ENCODE results near the gene OSBPL5.

Gene OSBPL5

GRCh38 chr11:3148255-3148989 is 16.7 kb downstream of the OSBPL5 start:
- H3K27me3 ChIP-seq (replicated peaks in 2 of 5; ENCODE audit: control insufficient read depth in 4 of 5, insufficient read depth in 5 of 5, low read length in 4 of 5): no peaks in the 10 kb centered on the region
- DNase-seq: no peak
- no peak overlapping the region for H3K4me3 ChIP-seq (ENCODE audit: control insufficient read depth in 1 of 7, extremely low read depth in 1 of 7, insufficient read depth in 4 of 7, low read depth in 2 of 7, low read length in 6 of 7)
- H3K9me3 ChIP-seq (ENCODE audit: control extremely low read depth in 1 of 5, control insufficient read depth in 4 of 5, insufficient read depth in 2 of 5, low read depth in 1 of 5, low read length in 4 of 5): no peaks in the 10 kb centered on the region
- peaks cover 0 to 8% (median 6%) of the 10 kb centered on the region in 4 experiments for H3K4me1 ChIP-seq (ENCODE audit: control extremely low read depth in 1 of 4, control insufficient read depth in 4 of 4, insufficient read depth in 4 of 4, low read length in 3 of 4)
- CTCF ChIA-PET: interaction anchor here (1.0 to 1.4 kb wide), 2 partner anchors 11 to 15 kb away, joined by 3 read pairs; no protein-coding TSS in a partner anchor
- WGBS (ENCODE audit: insufficient coverage): 98% methylated on average over 13 of the region's 19 CpGs
- POLR2A ChIA-PET: no interaction called here
- H3K27ac ChIP-seq (ENCODE audit: insufficient read depth in 1 of 2, low read depth in 1 of 2, low read length in 2 of 2, poor library complexity in 1 of 2, severe bottlenecking in 2 of 2): no peak overlapping the region
- peaks cover 0 to 14% (median 0%) of the 10 kb centered on the region in 4 experiments for H3K36me3 ChIP-seq (ENCODE audit: control insufficient read depth in 4 of 4, insufficient read depth in 4 of 4, low read length in 3 of 4)

- Histone ChIP-seq H3K4me1 (ENCODE audit: control extremely low read depth in 1 of 4, control insufficient read depth in 4 of 4, insufficient read depth in 4 of 4, low read length in 3 of 4) (peaks cover 0 to 8% (median 6%) of the 10 kb centered on the region in 4 experiments), H3K36me3 (ENCODE audit: control insufficient read depth in 4 of 4, insufficient read depth in 4 of 4, low read length in 3 of 4) (peaks cover 0 to 16% (median 0%) of the 10 kb centered on the region in 4 experiments), H3K9me3 (ENCODE audit: control extremely low read depth in 1 of 5, control insufficient read depth in 4 of 5, insufficient read depth in 2 of 5, low read depth in 1 of 5, low read length in 4 of 5) (no peaks in the 10 kb centered on the region), H3K27ac (ENCODE audit: insufficient read depth in 1 of 2, low read depth in 1 of 2, low read length in 2 of 2, poor library complexity in 1 of 2, severe bottlenecking in 2 of 2) (no peak overlapping the region), H3K27me3 (replicated peaks in 2 of 5; ENCODE audit: control insufficient read depth in 4 of 5, insufficient read depth in 5 of 5, low read length in 4 of 5) (no peaks in the 10 kb centered on the region), H3K4me3 (ENCODE audit: control insufficient read depth in 1 of 7, extremely low read depth in 1 of 7, insufficient read depth in 4 of 7, low read depth in 2 of 7, low read length in 6 of 7) (no peak overlapping the region)
- ChIA-PET POLR2A (no interaction called here), CTCF (no interaction called here)
- no peak for DNase-seq
- WGBS (ENCODE audit: insufficient coverage): over 99% methylated on average over 21 of the region's 21 CpGs
Measured at GRCh38 chr11:3147626-3148025, 17.5 kb downstream of the OSBPL5 start.

- Histone ChIP-seq H3K27me3 (replicated peaks in 2 of 5; ENCODE audit: control insufficient read depth in 4 of 5, insufficient read depth in 5 of 5, low read length in 4 of 5) (no peaks in the 10 kb centered on the region), H3K4me1 (ENCODE audit: control extremely low read depth in 1 of 4, control insufficient read depth in 4 of 4, insufficient read depth in 4 of 4, low read length in 3 of 4) (peaks cover 0 to 8% (median 6%) of the 10 kb centered on the region in 4 experiments), H3K27ac (ENCODE audit: insufficient read depth in 1 of 2, low read depth in 1 of 2, low read length in 2 of 2, poor library complexity in 1 of 2, severe bottlenecking in 2 of 2) (no peak overlapping the region), H3K4me3 (ENCODE audit: control insufficient read depth in 1 of 7, extremely low read depth in 1 of 7, insufficient read depth in 4 of 7, low read depth in 2 of 7, low read length in 6 of 7) (no peak overlapping the region), H3K36me3 (ENCODE audit: control insufficient read depth in 4 of 4, insufficient read depth in 4 of 4, low read length in 3 of 4) (peaks cover 0 to 13% (median 0%) of the 10 kb centered on the region in 4 experiments), H3K9me3 (ENCODE audit: control extremely low read depth in 1 of 5, control insufficient read depth in 4 of 5, insufficient read depth in 2 of 5, low read depth in 1 of 5, low read length in 4 of 5) (no peaks in the 10 kb centered on the region)
- CTCF ChIA-PET: interaction anchor here (1.6 kb wide), 1 partner anchor 22 kb away, joined by 4 read pairs; no protein-coding TSS in a partner anchor
- 96% methylated on average over 16 of the region's 17 CpGs for WGBS (ENCODE audit: insufficient coverage)
- POLR2A ChIA-PET: no interaction called here
- DNase-seq: no peak
Measured at GRCh38 chr11:3147257-3147619, 17.9 kb downstream of the OSBPL5 start.

- Histone ChIP-seq H3K4me1 (ENCODE audit: control extremely low read depth in 1 of 4, control insufficient read depth in 4 of 4, insufficient read depth in 4 of 4, low read length in 3 of 4) (peaks cover 0 to 8% (median 6%) of the 10 kb centered on the region in 4 experiments), H3K36me3 (ENCODE audit: control insufficient read depth in 4 of 4, insufficient read depth in 4 of 4, low read length in 3 of 4) (peaks cover 0 to 10% (median 0%) of the 10 kb centered on the region in 4 experiments), H3K9me3 (ENCODE audit: control extremely low read depth in 1 of 5, control insufficient read depth in 4 of 5, insufficient read depth in 2 of 5, low read depth in 1 of 5, low read length in 4 of 5) (no peaks in the 10 kb centered on the region), H3K27ac (ENCODE audit: insufficient read depth in 1 of 2, low read depth in 1 of 2, low read length in 2 of 2, poor library complexity in 1 of 2, severe bottlenecking in 2 of 2) (no peak overlapping the region), H3K4me3 (ENCODE audit: control insufficient read depth in 1 of 7, extremely low read depth in 1 of 7, insufficient read depth in 4 of 7, low read depth in 2 of 7, low read length in 6 of 7) (no peak overlapping the region), H3K27me3 (replicated peaks in 2 of 5; ENCODE audit: control insufficient read depth in 4 of 5, insufficient read depth in 5 of 5, low read length in 4 of 5) (no peaks in the 10 kb centered on the region)
- POLR2A ChIA-PET: no interaction called here
- WGBS (ENCODE audit: insufficient coverage): 91% methylated on average over 13 of the region's 22 CpGs
- no peak for DNase-seq
- CTCF ChIA-PET: interaction anchor here (1.6 kb wide), 1 partner anchor 23 kb away, joined by 4 read pairs; no protein-coding TSS in a partner anchor
Measured at GRCh38 chr11:3146612-3147256, 18.4 kb downstream of the OSBPL5 start.

GRCh38 chr11:3145206-3145520 is 19.9 kb downstream of the OSBPL5 start:
- ChIA-PET POLR2A (no interaction called here), CTCF (no interaction called here)
- peaks cover 0 to 8% (median 6%) of the 10 kb centered on the region in 4 experiments for H3K4me1 ChIP-seq (ENCODE audit: control extremely low read depth in 1 of 4, control insufficient read depth in 4 of 4, insufficient read depth in 4 of 4, low read length in 3 of 4)
- no peak for DNase-seq
- no peak overlapping the region for H3K27ac ChIP-seq (ENCODE audit: insufficient read depth in 1 of 2, low read depth in 1 of 2, low read length in 2 of 2, poor library complexity in 1 of 2, severe bottlenecking in 2 of 2)
- 85% methylated on average over 5 of the region's 6 CpGs for WGBS (ENCODE audit: insufficient coverage)
- no peaks in the 10 kb centered on the region for H3K27me3 ChIP-seq (replicated peaks in 2 of 5; ENCODE audit: control insufficient read depth in 4 of 5, insufficient read depth in 5 of 5, low read length in 4 of 5)
- no peak overlapping the region for H3K4me3 ChIP-seq (ENCODE audit: control insufficient read depth in 1 of 7, extremely low read depth in 1 of 7, insufficient read depth in 4 of 7, low read depth in 2 of 7, low read length in 6 of 7)
- H3K9me3 ChIP-seq (ENCODE audit: control extremely low read depth in 1 of 5, control insufficient read depth in 4 of 5, insufficient read depth in 2 of 5, low read depth in 1 of 5, low read length in 4 of 5): no peaks in the 10 kb centered on the region
- H3K36me3 ChIP-seq (ENCODE audit: control insufficient read depth in 4 of 4, insufficient read depth in 4 of 4, low read length in 3 of 4): peaks cover 0 to 7% (median 0%) of the 10 kb centered on the region in 4 experiments

- no peak for DNase-seq
- Histone ChIP-seq H3K4me3 (ENCODE audit: control insufficient read depth in 1 of 7, extremely low read depth in 1 of 7, insufficient read depth in 4 of 7, low read depth in 2 of 7, low read length in 6 of 7) (no peak overlapping the region), H3K27ac (ENCODE audit: insufficient read depth in 1 of 2, low read depth in 1 of 2, low read length in 2 of 2, poor library complexity in 1 of 2, severe bottlenecking in 2 of 2) (no peak overlapping the region), H3K36me3 (ENCODE audit: control insufficient read depth in 4 of 4, insufficient read depth in 4 of 4, low read length in 3 of 4) (peaks cover 0 to 7% (median 0%) of the 10 kb centered on the region in 4 experiments), H3K4me1 (ENCODE audit: control extremely low read depth in 1 of 4, control insufficient read depth in 4 of 4, insufficient read depth in 4 of 4, low read length in 3 of 4) (peaks cover 0 to 11% (median 8%) of the 10 kb centered on the region in 4 experiments), H3K9me3 (ENCODE audit: control extremely low read depth in 1 of 5, control insufficient read depth in 4 of 5, insufficient read depth in 2 of 5, low read depth in 1 of 5, low read length in 4 of 5) (no peaks in the 10 kb centered on the region), H3K27me3 (replicated peaks in 2 of 5; ENCODE audit: control insufficient read depth in 4 of 5, insufficient read depth in 5 of 5, low read length in 4 of 5) (no peaks in the 10 kb centered on the region)
- ChIA-PET POLR2A (no interaction called here), CTCF (interaction anchor here (1.0 kb wide), 1 partner anchor 11 kb away, joined by 3 read pairs; no protein-coding TSS in a partner anchor)
- 91% methylated on average over 25 of the region's 32 CpGs for WGBS (ENCODE audit: insufficient coverage)
Measured at GRCh38 chr11:3144296-3145205, 20.6 kb downstream of the OSBPL5 start.

Data from common myeloid progenitor, CD34-positive (primary cell).